KBM-7 (cell line): Measurements from ENCODE around the gene EPB41L4B.
"Not testable (repeated sequence)": the region's sequence is repeated elsewhere in the genome, so short reads cannot be mapped to it uniquely, and the experiment has no call there.

Source experiments
- DNase-seq: peaks from one replicate; pipeline ENCODE4 v3.0.0-alpha.2; 2015
- in situ Hi-C: fragments of 300-500 bp; cut with MboI; formaldehyde crosslinking; loops from 2 replicates; pipeline ENCODE4 v1.14.3; 2020; ENCODE audit warnings: low sequenced_read_pairs, low pct_unique_long_range_greater_than_20kb, mixed read lengths

Gene EPB41L4B

DNA sequence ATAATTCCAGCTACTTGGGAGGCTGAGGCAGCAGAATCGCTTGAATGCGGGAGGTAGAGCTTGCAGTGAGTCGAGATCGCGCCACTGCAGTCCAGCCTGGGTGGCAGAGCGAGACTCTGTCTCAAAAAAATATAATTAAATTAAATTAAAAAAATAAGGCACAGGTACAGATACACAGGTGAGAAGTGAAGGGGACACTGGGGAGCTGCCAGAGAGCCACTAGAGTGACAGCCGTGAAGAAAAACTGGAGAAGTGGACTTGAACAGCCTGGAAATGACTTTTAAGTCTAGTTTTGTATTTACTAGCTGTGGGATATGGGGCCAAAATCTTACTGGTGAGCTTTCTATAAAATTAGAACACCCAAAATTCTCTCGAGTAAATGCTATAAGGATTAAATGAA, 15.1 kb downstream of the EPB41L4B start:
- in situ Hi-C loops = no loop called here
- no peak for DNase-seq

DNA sequence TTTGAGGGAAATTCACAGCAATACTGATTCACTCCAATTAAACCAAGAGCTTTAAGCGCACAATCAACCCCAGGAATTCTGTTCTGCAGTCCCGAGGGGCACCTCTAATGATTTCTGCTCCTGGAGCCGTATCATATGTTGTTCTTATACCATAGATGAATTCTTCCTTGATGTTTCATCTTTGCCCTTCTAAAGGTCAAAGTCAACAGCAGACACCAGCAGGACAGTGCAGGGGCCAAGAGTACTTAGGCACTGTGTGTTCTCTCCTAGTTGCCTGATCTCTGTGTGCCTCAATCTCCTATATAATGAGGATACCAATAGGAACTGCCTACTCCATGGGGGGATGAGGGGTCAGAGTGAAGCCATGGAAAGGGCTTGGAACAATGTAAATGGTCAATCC, 16.5 kb downstream of the EPB41L4B start:
- no peak for DNase-seq
- in situ Hi-C loops = no loop called here

DNA sequence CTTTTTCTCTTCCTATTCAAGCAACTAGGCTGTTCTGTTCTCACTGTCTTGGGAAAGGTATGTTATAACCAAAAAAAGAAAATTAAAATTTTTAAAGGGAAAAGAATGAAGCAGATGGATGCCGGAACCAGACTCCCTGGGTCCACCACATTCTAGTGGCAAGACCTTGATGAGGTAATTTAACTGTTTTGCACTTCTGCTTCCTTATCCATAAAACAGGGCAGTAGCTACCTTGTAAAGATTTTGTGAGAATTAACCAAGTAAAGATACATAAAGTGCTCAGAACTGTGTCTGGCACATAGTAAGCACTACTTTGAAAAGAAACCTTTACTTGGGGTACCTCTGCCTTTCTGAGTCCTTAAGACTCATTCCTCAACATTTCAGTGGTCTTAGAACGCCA, 17.0 kb downstream of the EPB41L4B start:
- DNase-seq = no peak
- in situ Hi-C loops = no loop called here

DNA sequence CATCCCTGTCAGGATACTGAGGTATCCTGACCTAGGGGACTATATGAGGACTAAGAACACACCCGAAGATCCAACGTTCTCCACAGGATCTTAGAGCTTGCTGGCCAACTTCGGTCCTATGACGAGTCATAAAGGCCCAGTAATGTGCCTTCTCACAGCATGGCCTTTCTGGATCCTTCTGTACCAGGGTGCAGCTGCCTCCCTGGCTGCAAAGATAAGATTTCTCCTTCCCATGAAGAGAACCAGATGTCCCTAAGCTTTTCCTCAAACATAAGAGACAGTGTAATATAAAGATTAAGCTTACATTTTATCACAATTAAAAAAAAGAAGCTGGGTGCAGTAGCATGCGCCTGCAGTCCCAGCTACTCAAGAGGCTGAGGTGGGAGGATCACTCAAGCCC, 18.3 kb downstream of the EPB41L4B start:
- DNase-seq = no peak
- in situ Hi-C loops = no loop called here

DNA sequence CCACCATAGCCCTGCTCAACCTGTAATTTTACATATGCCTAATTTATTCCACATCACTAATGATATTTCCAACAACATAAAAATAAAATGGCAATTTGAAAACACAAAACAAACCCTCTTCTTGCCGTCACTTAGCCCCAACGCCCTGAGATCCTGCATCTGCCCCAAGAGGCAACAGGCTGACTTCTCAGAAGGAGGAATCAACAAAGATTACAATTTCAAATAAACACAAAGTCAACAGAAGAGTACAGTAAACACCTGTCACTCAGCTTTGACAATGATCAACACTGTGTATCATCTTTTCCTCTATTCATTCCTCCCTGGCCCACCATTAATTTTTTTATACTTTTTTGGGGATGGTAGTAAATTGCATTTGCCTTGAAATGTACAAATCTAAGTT, 19.8 kb downstream of the EPB41L4B start:
- in situ Hi-C loops = no loop called here
- DNase-seq = no peak

DNA sequence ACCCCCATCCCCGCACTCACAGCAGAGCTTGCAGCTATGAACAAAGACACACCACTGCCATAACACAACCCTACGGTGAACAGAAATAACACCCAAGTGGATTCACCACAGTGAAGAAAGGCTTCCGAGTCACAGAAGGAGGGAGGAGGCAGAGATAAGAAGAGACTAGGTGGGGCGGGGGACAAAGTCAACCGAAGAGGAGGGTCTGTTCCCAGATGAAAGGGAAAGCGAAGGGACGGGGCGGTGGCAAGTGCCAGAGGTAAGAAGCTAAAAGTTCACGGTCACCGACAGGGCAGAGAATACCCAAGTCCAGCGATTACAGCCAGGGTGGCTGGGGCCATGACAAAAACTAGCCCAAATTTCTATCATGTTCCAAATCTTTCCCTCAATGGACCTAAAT, 21.0 kb downstream of the EPB41L4B start:
- in situ Hi-C loops = no loop called here
- no peak for DNase-seq

DNA sequence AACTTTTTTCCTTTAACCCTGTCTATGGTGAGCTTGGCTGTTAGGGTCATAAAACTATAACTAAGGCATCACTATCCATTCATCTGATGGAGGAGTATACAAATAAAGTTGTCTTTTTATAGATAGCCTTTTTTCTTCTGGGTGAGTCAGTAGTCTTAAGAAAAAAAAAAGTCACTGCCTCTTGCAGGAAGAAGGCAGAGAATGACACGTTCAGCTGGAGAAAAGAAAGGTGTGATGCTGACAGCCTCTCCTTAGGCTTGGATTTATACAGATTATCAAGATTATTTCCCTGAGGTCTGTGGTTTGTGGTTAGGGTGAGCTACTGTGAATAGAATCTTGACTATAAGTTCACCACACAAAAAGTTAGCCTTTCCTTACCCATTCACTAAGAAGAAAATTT, 23.0 kb downstream of the EPB41L4B start:
- in situ Hi-C loops = no loop called here
- no peak for DNase-seq

DNA sequence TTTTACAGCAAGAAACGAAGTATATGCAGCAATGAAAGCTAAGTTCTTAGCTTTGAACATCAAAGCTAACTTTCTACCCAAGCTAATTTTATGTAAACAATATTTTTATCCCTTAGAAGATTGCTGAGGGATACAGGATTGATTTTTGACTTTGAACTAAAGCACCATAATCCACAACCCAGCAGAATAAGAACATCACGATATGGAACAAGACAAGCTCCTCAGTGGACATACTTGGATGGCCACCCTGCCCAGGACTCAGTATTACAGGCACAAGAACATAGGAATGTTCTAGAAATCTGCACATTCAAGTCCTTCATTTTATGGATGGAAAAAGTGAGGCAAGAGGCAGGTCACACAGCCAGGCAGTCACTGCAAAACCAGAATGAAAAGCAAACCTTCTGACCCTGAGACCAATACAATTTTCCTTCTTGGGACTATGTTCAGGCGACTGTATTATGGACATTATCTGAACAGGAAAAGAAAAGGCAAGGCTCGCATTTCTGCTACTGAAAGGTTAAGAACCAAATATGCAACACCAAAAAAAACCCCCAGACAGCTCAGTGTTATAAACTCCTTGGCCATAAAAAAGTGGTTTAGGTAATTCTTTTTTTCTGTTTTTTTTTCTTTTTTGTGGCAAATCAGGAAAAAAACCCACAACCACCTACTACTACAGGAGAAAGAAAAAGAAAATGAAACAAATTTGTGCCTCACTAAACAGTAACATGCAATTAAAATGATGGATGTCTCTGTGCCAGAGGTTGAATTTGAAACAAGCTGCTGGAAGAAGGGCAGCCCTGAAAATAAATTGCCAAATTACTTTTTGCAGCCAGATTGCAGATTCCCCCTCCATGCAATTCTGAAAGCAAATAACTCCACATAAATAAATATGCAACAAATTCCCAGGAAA, 25.4 kb downstream of the EPB41L4B start:
- in situ Hi-C loops = no loop called here
- no peak for DNase-seq

DNA sequence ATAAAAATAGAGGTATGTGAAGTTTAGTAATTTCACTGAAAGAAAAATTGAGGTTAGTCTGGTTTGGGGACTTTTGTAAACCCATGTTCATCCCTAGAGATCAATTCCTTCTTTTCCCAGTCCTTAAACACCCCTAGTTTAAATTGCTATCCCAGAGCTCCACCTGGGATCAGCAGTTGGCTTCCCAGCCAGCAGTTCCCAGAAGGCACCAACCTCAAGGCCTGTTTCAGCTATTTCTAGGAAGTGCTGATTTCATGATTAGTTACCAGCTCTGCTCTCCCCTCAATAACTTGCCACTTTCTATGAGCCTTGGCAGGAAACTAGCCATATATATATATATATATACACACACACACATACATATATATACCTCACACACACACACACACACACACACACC, 30.5 kb downstream of the EPB41L4B start:
- no peak for DNase-seq
- in situ Hi-C loops = no loop called here

DNA sequence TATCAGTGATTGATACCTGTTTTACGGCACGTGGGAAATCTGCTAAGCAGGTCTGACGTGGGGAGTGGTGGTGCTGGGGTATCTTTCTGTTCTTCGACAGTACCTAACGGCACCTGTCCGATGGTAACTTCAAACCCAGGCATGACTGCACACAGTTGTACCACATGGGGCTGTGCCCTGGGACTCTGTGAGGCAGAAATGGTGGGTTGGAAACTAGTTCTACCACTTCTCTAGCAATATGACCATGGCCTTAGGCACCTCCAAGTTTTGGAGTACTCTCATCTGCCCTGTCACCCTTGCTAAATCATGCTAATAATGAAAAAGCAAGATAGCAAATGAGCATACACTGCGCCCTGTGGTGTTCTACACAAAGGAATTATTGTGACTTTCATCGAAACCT, 30.9 kb downstream of the EPB41L4B start:
- in situ Hi-C loops = no loop called here
- DNase-seq = no peak

DNA sequence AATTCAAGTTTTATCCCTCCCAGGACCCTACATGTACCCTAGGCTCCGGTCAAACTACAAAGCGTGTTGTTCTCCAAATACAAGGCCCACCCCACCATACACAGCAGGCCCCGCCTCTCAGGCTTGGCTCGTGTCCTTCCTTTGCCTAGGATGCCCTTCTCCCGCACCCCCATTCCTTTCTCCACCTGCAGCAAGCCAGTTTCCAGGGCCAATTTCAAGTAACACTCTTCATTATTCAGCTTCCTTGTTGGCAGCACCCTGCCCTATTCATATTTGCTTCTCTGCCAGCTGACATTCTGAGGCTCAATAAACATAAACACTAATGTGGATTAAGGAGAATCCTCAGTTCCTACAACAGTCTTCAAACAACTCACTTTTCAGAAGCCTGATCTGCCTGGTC, 31.7 kb downstream of the EPB41L4B start:
- DNase-seq = no peak
- in situ Hi-C loops = no loop called here

DNA sequence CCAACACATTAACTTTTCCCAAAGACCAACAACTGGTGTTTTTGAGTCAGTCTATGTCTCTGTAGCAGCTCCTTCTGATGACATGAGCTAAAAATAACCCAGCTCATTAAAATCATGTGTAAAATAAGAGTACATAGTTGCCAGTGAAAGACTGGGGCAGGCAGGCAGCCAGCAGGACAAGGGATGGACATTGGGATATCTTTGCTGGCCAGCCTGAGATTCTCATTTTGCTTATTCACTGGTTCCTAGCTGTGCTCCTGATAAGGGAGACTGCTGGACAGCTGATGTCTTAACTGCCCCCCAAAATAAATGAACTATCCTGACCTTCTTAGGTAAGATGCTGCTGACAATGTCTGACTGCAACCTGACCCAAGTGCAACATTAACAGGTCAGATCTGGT, 33.9 kb downstream of the EPB41L4B start:
- in situ Hi-C loops = no loop called here
- no peak for DNase-seq

DNA sequence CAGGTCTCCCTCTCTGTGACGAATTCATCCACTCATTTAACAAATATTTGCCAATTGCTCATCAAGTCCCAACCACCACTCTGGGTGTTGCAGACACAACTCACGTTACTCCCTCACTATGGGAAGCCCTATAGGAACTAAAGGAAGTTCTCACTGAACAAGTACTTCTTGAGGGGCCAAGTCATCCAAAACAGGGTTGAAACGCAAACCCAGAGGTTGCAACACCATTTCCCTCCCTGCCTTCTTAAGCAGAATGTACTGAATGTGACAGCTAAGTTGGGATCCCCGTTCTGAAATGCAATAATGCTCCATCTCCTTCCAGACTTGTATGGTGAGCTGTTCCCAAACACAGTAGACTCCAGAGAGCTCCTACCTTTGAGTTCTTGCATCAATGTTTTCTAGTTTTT, 34.3 kb downstream of the EPB41L4B start:
- in situ Hi-C loops = no loop called here

DNA sequence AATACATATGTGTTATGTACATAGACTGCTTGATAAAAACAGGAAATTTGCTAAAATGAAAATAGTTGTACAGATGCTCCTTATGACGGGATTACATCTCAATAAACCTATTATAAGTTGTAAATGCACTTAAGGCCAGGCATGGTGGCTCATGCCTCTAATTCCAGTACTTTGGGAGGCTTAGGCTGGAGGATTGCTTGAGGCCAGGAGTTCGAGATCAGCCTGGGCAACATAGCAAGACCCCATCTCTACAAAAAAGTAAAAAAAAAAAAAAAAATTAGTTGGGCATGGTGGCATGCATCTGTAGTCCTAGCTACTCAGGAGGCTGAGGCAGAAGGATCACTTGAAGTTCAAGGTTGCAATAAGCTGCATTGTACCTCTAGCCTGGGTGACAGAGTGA, 37.2 kb downstream of the EPB41L4B start:
- in situ Hi-C loops, DNase-seq: not testable (repeated sequence)

More for the DNA sequence above, 34.3 kb downstream of the EPB41L4B start:
- DNase-seq = no peak

DNA sequence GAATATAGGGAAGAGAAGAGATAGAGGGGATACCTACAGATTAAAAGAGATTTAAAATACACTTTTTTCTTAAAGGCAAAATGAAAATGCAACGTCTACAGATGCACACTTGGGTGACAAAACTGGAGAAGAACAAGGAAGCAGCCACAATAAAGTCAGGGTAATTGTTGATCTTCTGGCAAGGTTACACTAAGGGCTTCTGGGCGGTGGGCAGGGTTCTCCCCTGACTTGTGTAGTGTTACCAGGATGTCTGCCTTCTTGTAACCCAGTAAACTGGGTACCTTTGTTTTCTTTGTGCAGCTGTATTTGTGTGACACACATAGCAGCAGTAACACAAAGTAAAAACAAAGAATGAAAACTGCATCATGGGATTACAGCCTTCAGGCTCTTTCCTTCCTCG, 37.8 kb downstream of the EPB41L4B start:
- DNase-seq = no peak
- in situ Hi-C loops = no loop called here

DNA sequence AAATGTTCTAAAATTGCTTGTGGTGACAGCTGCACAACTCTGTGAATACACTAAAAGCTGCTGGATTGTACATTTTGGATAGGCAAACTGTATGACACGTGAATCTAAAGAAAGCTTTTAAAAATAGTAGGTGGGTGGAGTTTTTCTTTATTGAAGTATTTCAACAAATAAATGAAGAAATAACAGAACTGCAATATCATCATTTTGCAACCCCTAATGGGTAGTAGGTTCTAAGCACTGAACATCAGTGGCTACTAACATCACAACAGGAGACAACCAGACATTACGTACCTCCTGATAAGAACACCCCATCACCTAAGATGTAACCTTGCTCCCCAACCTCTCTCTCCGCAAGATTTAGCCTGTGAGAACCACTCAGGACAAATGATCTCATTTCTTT, 38.6 kb downstream of the EPB41L4B start:
- in situ Hi-C loops = no loop called here
- no peak for DNase-seq

DNA sequence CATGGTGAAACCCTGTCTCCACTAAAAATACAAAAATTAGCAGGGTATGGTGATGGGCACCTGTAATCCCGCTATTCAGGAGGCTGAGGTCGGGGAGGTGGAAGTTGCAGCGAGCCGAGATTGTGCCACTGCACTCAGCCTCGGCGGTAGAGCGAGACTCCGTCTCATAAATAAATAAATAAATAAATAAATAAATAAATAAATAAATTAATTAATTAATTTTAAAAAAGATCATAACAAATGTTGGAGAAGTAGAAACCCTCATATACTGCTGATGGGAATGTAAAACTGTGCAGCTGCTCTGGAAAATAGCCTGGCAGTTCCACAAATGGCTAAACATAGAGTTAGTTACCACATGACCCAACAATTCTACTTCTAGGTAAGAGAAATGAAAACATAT, 39.3 kb downstream of the EPB41L4B start:
- in situ Hi-C loops = no loop called here
- DNase-seq = no peak

DNA sequence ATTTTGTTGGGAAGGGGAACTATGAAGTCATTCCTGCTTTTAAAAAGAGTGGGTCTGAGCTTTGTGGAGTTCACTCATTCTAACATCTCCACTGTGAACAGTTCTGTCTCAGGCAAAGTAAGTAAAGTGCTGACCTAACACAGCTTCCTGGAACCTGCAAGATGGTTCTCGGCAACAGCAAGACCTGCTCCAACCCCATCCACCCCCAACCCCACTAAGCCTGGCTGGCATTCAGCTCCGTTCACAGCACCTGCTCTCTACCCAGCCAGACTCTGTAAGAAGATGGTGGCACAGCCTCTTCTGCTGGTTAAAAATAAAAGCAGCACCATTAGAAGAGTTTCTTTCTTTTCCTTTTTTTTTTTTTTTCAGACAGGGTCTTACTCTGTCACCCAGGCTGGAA, 42.0 kb downstream of the EPB41L4B start:
- DNase-seq = no peak
- in situ Hi-C loops = no loop called here

DNA sequence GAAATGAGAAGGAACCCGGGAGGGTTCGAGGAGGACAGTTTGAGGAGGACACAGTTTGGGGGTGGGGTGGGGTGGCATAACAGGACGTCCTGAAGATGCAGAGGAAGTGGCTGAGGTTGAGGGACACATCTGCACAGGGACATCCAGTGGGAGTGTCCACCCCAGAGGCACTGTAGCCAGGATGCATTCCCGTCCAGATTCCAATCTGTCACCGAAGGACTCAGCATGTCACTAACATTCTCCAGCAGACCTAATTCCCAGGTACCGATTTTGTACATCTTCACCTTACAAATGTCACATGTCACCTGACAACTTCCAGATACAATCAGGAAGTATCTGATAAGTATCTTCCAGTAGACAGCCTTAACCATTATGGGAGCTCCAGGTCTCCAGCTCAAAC, 42.6 kb downstream of the EPB41L4B start:
- DNase-seq = no peak
- in situ Hi-C loops = no loop called here

DNA sequence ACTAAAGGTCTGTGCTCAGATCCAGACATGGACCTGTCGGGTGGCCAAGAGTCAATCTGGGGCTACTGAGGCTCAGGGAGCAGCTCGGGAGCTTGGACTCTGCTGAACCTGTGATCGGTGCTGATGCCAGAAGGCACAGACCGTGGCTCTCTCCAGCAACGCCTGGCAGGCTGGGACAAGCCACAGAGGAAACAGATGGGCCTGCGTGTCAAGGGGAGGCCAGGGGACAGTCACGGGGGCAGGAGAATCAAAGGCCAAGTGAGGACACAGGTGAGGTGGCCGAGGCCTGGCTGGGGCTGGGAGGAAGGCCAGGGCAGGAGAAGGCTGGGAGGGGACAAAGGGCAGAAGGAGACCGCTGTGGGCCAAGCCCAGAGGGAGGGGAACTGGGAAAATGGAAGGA, 43.4 kb downstream of the EPB41L4B start:
- no peak for DNase-seq

More for the DNA sequence above, 43.4 kb downstream of the EPB41L4B start:
- in situ Hi-C loops = no loop called here
